ENCODE data around the gene PDE4D. TPM values are rescaled to one million over a fixed set of nuclear protein-coding genes. Genes with fewer than 3 reads are reported as not detected.
"Not testable (repeated sequence)": the region's sequence is repeated elsewhere in the genome, so short reads cannot be mapped to it uniquely, and the experiment has no call there.

The PDE4D gene
- polyA plus RNA-seq, 3 donors, result 1.3 to 22.7 (median 11.0) TPM

- WGBS, 3 donors, result 90 to 96% (median 95%) methylated on average over 7 of the region's 7 CpGs
- H3K27ac ChIP-seq (ENCODE audit: low read depth, low read length), result no peak overlapping the region
These were observed 472.9 kb downstream of the PDE4D start for GRCh38 chr5:59420596-59420995.

- 63 to 74% (median 73%) methylated on average over 1 of the region's 1 CpG for WGBS, 3 donors
- H3K27ac ChIP-seq (ENCODE audit: low read depth, low read length), result no peak overlapping the region
These were observed 474.7 kb downstream of the PDE4D start for GRCh38 chr5:59418808-59419207.

GRCh38 chr5:59416451-59416850, 477.1 kb downstream of the PDE4D start:
- H3K27ac ChIP-seq (ENCODE audit: low read depth, low read length), result no peak overlapping the region
- WGBS, 3 donors, result 77 to 86% (median 85%) methylated on average over 1 of the region's 1 CpG

DNA sequence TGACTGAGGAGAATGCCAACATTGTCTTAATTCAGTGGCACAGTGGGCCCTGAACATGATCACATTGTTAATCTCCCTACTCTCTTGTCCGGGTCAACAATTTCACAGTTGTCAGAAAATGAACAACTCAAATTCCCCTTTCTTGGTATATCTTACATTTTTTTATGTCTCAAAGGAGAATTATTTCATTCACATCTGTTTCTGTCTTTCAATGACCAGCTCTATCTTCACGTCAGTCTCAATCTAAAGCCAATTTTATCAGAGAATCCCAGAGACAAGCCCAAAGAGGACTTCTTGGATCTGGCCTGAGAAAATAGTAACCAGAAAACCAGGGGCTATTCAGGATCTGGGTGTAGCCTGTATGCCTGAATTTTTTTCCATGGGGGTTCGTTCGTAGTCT, 477.5 kb downstream of the PDE4D start:
- H3K27ac ChIP-seq (ENCODE audit: low read depth, low read length), result no peak overlapping the region
- WGBS, 3 donors, result 79 to 92% (median 87%) methylated on average over 4 of the region's 4 CpGs

- WGBS, 3 donors, result 27 to 88% (median 84%) methylated on average over 2 of the region's 2 CpGs
- H3K27ac ChIP-seq (ENCODE audit: low read depth, low read length), result no peak overlapping the region
These were observed 481.1 kb downstream of the PDE4D start for GRCh38 chr5:59412428-59412827.

DNA sequence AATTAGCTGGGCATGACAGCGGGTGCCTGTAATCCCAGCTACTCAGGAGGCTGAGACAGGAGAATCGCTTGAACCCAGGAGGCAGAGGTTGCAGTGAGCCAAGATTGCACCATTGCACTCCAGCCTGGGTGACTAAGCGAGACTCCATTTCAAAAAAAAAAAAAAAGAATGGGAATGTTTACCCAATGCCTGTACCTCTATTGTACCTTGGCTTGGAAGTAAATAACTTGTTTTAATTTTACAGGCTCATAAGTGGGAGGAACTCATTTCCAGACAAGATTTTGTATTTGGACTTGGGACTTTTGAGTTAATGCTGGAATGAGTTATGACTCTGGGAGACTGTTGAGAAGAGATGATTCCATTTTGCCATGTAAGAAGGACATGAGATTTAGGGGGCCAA, 484.5 kb downstream of the PDE4D start:
- not testable (repeated sequence) for H3K27ac ChIP-seq (ENCODE audit: low read depth, low read length)
- WGBS, 3 donors, result 96 to 99% (median 96%) methylated on average over 3 of the region's 3 CpGs

DNA sequence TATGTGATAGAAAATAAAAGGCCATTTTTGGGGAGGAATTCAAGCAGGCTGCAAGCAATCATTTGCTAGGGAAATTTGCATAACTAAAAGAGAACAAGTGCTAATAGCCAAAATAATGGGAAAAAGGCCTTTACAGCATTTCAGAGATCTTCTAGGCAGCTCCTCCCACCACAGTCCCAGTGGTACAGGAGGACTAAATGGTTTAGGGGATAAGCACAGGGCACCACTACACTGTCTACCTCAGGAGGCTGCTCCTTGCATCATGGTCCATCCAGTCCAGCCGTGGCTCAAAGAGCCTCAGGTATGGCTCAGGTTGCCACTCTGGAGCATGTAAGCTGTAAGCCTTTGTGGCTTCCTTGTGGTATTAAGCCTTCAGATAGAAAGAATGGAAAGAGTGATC, 485.6 kb downstream of the PDE4D start:
- 100% methylated on average over 1 of the region's 1 CpG for WGBS, 3 donors
- H3K27ac ChIP-seq (ENCODE audit: low read depth, low read length), result no peak overlapping the region

DNA sequence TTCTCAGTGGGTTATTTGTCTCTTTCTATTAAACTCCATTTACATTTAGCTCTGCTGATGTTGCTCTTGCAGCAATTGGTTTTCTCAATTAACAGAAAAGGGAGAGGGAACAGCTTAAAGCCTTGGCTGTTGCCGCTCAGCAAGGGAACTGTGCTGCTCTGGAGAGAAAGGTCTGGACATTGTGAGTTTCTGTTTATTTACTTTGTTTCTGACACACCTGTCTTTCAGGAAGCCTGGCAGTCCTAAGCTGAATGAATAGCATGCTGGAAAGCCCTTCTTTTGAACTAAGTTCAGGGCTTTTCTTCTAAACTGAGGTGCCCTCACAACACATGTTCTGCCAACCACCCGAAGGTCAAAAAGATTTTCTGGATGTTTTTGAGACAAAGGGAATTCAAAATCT, 491.9 kb downstream of the PDE4D start:
- 32 to 44% (median 37%) methylated on average over 2 of the region's 2 CpGs for WGBS, 3 donors
- H3K27ac ChIP-seq (ENCODE audit: low read depth, low read length), result no peak overlapping the region

- not testable (repeated sequence) for H3K27ac ChIP-seq (ENCODE audit: low read depth, low read length)
- WGBS, 3 donors, result 77 to 88% (median 80%) methylated on average over 8 to 10 of the region's 15 CpGs
These were observed 498.6 kb downstream of the PDE4D start for GRCh38 chr5:59394956-59395355.

GRCh38 chr5:59393585-59394420, 499.7 kb downstream of the PDE4D start:
- H3K27ac ChIP-seq (ENCODE audit: low read depth, low read length), result no peak overlapping the region
- 61 to 63% (median 63%) methylated on average over 4 of the region's 4 CpGs for WGBS, 3 donors

DNA sequence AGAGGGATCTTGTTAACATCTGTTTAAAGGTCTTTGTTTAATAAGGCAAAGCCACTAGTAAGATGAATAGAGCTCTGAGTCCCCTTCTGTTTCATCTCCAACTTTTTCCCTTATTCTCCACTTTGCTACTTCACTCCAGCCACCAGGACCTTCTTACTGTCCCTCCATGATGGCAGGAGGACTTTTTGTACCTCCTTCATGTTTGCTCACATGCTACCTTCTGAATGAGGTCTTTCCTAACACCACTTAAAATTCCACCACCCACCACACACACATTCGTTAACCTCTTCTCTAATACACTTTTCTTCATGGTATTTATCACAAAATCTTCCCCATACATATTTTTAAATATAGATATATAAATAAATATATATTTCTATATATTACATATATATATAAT, 501.9 kb downstream of the PDE4D start:
- WGBS, 3 donors, result 89 to 93% (median 91%) methylated on average over 1 of the region's 1 CpG
- H3K27ac ChIP-seq (ENCODE audit: low read depth, low read length), result no peak overlapping the region

- no peak overlapping the region for H3K27ac ChIP-seq (ENCODE audit: low read depth, low read length)
These were observed 502.5 kb downstream of the PDE4D start for GRCh38 chr5:59390989-59391388.

GRCh38 chr5:59390074-59390659, 503.4 kb downstream of the PDE4D start:
- 49 to 50% (median 50%) methylated on average over 2 of the region's 2 CpGs for WGBS, 3 donors
- H3K27ac ChIP-seq (ENCODE audit: low read depth, low read length), result no peak overlapping the region

DNA sequence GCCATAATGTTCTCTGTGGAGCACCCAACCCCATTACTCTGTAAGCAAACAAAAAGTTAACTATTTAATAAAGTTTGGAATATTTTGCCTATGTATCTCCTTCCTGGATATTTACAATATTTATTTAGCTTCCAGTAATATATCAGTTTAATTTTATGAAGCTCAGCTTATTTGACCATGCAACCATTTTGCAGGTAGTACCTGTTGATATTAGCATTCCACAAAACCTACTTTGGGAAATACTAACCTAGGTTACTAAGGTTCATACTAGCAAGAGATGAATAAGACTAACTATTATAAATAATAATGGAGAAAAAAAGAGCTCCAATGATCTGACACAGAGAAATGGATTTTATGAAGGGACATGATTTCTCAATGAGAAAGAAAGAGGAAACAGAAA, 506.4 kb downstream of the PDE4D start:
- H3K27ac ChIP-seq (ENCODE audit: low read depth, low read length), result no peak overlapping the region

DNA sequence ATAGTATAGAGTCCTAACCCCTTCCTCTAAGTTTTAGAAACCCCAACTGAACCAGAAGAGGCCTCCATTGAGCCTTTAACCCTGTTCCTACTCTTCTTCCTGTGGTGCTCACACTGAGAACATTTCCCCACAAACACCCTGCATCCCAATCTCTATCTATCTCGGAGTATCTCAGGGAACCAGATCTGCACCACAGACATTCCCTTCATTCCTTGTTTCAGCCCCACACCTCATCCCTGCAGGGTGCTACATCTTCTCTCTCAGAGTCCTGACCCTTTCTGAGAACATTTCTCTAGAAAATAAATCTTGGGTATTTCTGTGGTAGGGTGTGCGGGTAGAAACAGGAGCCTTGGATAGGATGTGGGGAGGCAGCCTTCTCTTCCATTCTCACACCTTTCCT, 507.8 kb downstream of the PDE4D start:
- H3K27ac ChIP-seq (ENCODE audit: low read depth, low read length), result no peak overlapping the region
- WGBS, 3 donors, result 73 to 96% (median 92%) methylated on average over 2 of the region's 2 CpGs

DNA sequence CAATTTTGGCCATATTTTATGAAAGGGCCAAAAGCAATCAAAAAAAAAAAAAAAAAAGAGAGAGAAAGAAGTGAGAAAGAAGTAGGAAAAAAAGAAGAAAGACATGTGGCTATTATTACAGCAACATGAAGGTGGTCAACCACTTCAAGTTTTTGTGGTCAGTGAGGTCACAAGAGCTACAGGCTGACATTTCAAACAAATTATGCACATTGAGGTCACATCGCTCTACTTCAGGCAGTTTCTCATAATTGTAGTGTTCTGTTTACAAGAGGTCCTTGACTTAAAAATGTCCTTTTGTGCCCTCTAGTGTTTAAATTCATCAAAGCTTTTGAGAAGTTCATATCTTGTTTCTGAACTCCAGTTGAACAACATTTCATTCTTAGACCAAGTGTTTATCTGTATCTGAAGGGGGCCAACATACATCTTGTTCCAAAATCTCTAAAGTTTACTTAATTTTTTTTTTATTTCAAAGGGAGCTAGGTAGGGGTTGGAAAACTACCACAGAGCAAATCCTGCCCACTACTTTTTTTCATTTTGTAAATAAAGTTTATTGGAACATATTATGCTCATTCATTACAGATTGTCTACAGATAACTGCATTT, 513.1 kb downstream of the PDE4D start:
- 9 to 17% (median 15%) methylated on average over 1 of the region's 1 CpG for WGBS, 3 donors
- no peak overlapping the region for H3K27ac ChIP-seq (ENCODE audit: low read depth, low read length)

GRCh38 chr5:59374036-59374435, 519.5 kb downstream of the PDE4D start:
- not testable (repeated sequence) for H3K27ac ChIP-seq (ENCODE audit: low read depth, low read length)
- WGBS, 3 donors, result 91 to 98% (median 95%) methylated on average over 1 of the region's 1 CpG

DNA sequence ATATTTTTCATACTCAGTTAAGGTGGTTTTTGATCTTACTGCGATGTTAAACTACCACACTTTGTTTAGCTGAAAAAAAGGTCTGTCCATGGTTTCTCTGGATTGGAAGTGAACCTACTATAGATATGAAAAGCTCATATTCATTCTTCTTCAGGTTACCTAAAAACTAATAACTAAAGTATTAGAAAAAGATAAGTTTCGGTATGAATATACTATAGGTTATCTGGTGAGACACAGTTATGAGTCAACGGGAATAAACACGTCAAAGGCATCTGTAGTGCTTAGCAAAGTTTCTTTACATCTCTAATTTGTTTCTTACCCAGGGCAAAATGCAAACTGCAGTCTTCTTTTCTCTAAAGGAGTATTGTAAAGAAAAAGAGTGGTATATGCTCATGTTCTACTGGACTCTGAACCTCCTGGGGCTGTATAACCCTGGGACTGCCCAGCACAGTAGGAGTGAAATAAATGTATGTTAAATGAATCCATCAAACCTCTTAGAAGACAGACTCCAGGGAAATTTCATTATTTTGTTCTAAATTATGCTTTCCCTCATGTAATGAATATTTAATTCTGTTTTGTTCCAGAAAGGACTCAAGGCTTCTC, 521.9 kb downstream of the PDE4D start:
- WGBS, 3 donors, result 55 to 71% (median 69%) methylated on average over 4 of the region's 4 CpGs
- no peak overlapping the region for H3K27ac ChIP-seq (ENCODE audit: low read depth, low read length)

- WGBS, 3 donors, result 86 to 94% (median 92%) methylated on average over 4 of the region's 4 CpGs
- H3K27ac ChIP-seq (ENCODE audit: low read depth, low read length), result no peak overlapping the region
These were observed 524.6 kb downstream of the PDE4D start for GRCh38 chr5:59368951-59369350.

Data from adipose tissue (tissue), 3 donors.